WTC11 (cell line): ENCODE data around the gene SYT1.

Experiments used
- ARID4B ChIP-seq: sonication (generic); formaldehyde crosslinking; IDR thresholded peaks from 2 replicates; pipeline ENCODE4 v1.8.0; 2023; ENCODE audit warnings: missing genetic modification reagents, mild to moderate bottlenecking, borderline replicate concordance
- CTCF ChIP-seq: fragments of 200-600 bp; IDR thresholded peaks from 2 replicates; pipeline ENCODE4 v1.8.0; 2022; ENCODE audit warnings: antibody characterized with exemption
- E2F1 ChIP-seq: sonication (generic); formaldehyde crosslinking; IDR thresholded peaks from 2 replicates; pipeline ENCODE4 v1.8.0; 2022; ENCODE audit warnings: mild to moderate bottlenecking, missing genetic modification reagents
- E2F5 ChIP-seq: sonication (generic); formaldehyde crosslinking; IDR thresholded peaks from 2 replicates; pipeline ENCODE4 v1.8.1; 2022; ENCODE audit warnings: mild to moderate bottlenecking, moderate library complexity, missing genetic modification reagents
- ESRRA ChIP-seq: sonication (generic); formaldehyde crosslinking; IDR thresholded peaks from 2 replicates; pipeline ENCODE4 v1.8.1; 2022; ENCODE audit warnings: mild to moderate bottlenecking, missing genetic modification reagents, borderline replicate concordance
- ETV6 ChIP-seq: sonication (generic); formaldehyde crosslinking; IDR thresholded peaks from 2 replicates; pipeline ENCODE4 v1.8.1; 2022; ENCODE audit warnings: mild to moderate bottlenecking, missing genetic modification reagents
- GRHL2 ChIP-seq: fragments of 250-450 bp; sonication (Bioruptor Pico); IDR thresholded peaks from 2 replicates; pipeline ENCODE4 v1.8.0; 2022; ENCODE audit warnings: mild to moderate bottlenecking, moderate library complexity; ENCODE audit not compliant: insufficient replicate concordance, severe bottlenecking
- HMGA2 ChIP-seq: fragments of 250-450 bp; sonication (Bioruptor Pico); IDR thresholded peaks from 2 replicates; pipeline ENCODE4 v1.4.0; 2021; ENCODE audit warnings: mild to moderate bottlenecking, moderate library complexity
- NFYB ChIP-seq: sonication (generic); formaldehyde crosslinking; conservative IDR thresholded peaks from 2 replicates; pipeline ENCODE4 v1.8.0; 2022; ENCODE audit warnings: low read depth, missing genetic modification reagents
- SOX15 ChIP-seq: fragments of 250-450 bp; sonication (Bioruptor Pico); IDR thresholded peaks from 2 replicates; pipeline ENCODE4 v1.9.0; 2021; ENCODE audit warnings: mild to moderate bottlenecking
- TEAD1 ChIP-seq: sonication (generic); formaldehyde crosslinking; IDR thresholded peaks from 2 replicates; pipeline ENCODE4 v1.8.0; 2022; ENCODE audit warnings: mild to moderate bottlenecking, missing genetic modification reagents
- TEAD4 ChIP-seq: sonication (generic); formaldehyde crosslinking; IDR thresholded peaks from 2 replicates; pipeline ENCODE4 v1.8.0; 2022; ENCODE audit warnings: mild to moderate bottlenecking, missing genetic modification reagents

GRCh38 chr12:78887444-78887843 lies 22.9 kb downstream of the SYT1 start:
- no peak for TF ChIP-seq TEAD1 (CRISPR knock-in tag)
- no peak for TF ChIP-seq ETV6 (CRISPR knock-in tag)
- no peak for TF ChIP-seq ARID4B (CRISPR knock-in tag)
- TF ChIP-seq ESRRA = no peak
- TF ChIP-seq GRHL2 (CRISPR knock-in tag) = no peak
- TF ChIP-seq CTCF = no peak
- no peak for TF ChIP-seq TEAD4 (CRISPR knock-in tag)
- no peak for TF ChIP-seq NFYB (CRISPR knock-in tag)
- no peak for TF ChIP-seq E2F1
- TF ChIP-seq SOX15 (CRISPR knock-in tag) = no peak
- TF ChIP-seq E2F5 (CRISPR knock-in tag) = no peak
- no peak for TF ChIP-seq HMGA2 (CRISPR knock-in tag)
